ENCODE data around the gene FCER1A.

FCER1A gene

GRCh38 chr1:159274631-159275030 is 27.5 kb upstream of the FCER1A start:
- TF ChIP-seq REST (IDR thresholded peaks at IDR 0.05; ENCODE audit: insufficient read depth in 1 of 2, low read depth in 2 of 2, low read length in 2 of 2): no peak
- TF ChIP-seq TAF1 (IDR thresholded peaks at IDR 0.05; ENCODE audit: borderline replicate concordance, insufficient read depth, low read length): no peak
- TF ChIP-seq FOXP2 (optimal IDR thresholded peaks at IDR 0.05; ENCODE audit: borderline replicate concordance, extremely low read depth, extremely low read length, insufficient read depth): no peak
- TF ChIP-seq SIN3A (IDR thresholded peaks at IDR 0.05; ENCODE audit: borderline replicate concordance, insufficient read depth, low read length): no peak
- TF ChIP-seq POLR2AphosphoS5 (IDR thresholded peaks at IDR 0.05; ENCODE audit: low read depth, low read length): no peak

GRCh38 chr1:159275891-159276290 is 26.2 kb upstream of the FCER1A start:
- TF ChIP-seq REST (IDR thresholded peaks at IDR 0.05; ENCODE audit: insufficient read depth in 1 of 2, low read depth in 2 of 2, low read length in 2 of 2) (no peak), TAF1 (IDR thresholded peaks at IDR 0.05; ENCODE audit: borderline replicate concordance, insufficient read depth, low read length) (no peak), SIN3A (IDR thresholded peaks at IDR 0.05; ENCODE audit: borderline replicate concordance, insufficient read depth, low read length) (no peak), FOXP2 (optimal IDR thresholded peaks at IDR 0.05; ENCODE audit: borderline replicate concordance, extremely low read depth, extremely low read length, insufficient read depth) (no peak), POLR2AphosphoS5 (IDR thresholded peaks at IDR 0.05; ENCODE audit: low read depth, low read length) (no peak)

- TF ChIP-seq TAF1 (IDR thresholded peaks at IDR 0.05; ENCODE audit: borderline replicate concordance, insufficient read depth, low read length): no peak
- no peak for TF ChIP-seq POLR2AphosphoS5 (IDR thresholded peaks at IDR 0.05; ENCODE audit: low read depth, low read length)
- no peak for TF ChIP-seq FOXP2 (optimal IDR thresholded peaks at IDR 0.05; ENCODE audit: borderline replicate concordance, extremely low read depth, extremely low read length, insufficient read depth)
- no peak for TF ChIP-seq SIN3A (IDR thresholded peaks at IDR 0.05; ENCODE audit: borderline replicate concordance, insufficient read depth, low read length)
- no peak for TF ChIP-seq REST (IDR thresholded peaks at IDR 0.05; ENCODE audit: insufficient read depth in 1 of 2, low read depth in 2 of 2, low read length in 2 of 2)
These were observed 22.4 kb upstream of the FCER1A start for GRCh38 chr1:159279773-159280172.

- no peak for TF ChIP-seq FOXP2 (optimal IDR thresholded peaks at IDR 0.05; ENCODE audit: borderline replicate concordance, extremely low read depth, extremely low read length, insufficient read depth)
- no peak for TF ChIP-seq SIN3A (IDR thresholded peaks at IDR 0.05; ENCODE audit: borderline replicate concordance, insufficient read depth, low read length)
- no peak for TF ChIP-seq TAF1 (IDR thresholded peaks at IDR 0.05; ENCODE audit: borderline replicate concordance, insufficient read depth, low read length)
- TF ChIP-seq REST (IDR thresholded peaks at IDR 0.05; ENCODE audit: insufficient read depth in 1 of 2, low read depth in 2 of 2, low read length in 2 of 2): no peak
- TF ChIP-seq POLR2AphosphoS5 (IDR thresholded peaks at IDR 0.05; ENCODE audit: low read depth, low read length): no peak
These were observed 20.0 kb upstream of the FCER1A start for GRCh38 chr1:159282118-159282517.

GRCh38 chr1:159289060-159289459 is 13.1 kb upstream of the FCER1A start:
- TF ChIP-seq SIN3A (IDR thresholded peaks at IDR 0.05; ENCODE audit: borderline replicate concordance, insufficient read depth, low read length) (no peak), POLR2AphosphoS5 (IDR thresholded peaks at IDR 0.05; ENCODE audit: low read depth, low read length) (no peak), FOXP2 (optimal IDR thresholded peaks at IDR 0.05; ENCODE audit: borderline replicate concordance, extremely low read depth, extremely low read length, insufficient read depth) (no peak), TAF1 (IDR thresholded peaks at IDR 0.05; ENCODE audit: borderline replicate concordance, insufficient read depth, low read length) (no peak), REST (IDR thresholded peaks at IDR 0.05; ENCODE audit: insufficient read depth in 1 of 2, low read depth in 2 of 2, low read length in 2 of 2) (no peak)

Measured in PFSK-1 (cell line).